Cardiac fibroblast (primary cell): Measurements from ENCODE around the gene EHMT1.

Source experiments
- DNase-seq, 2 donors: peaks; one replicate each; pipeline versions ENCODE4 v3.0.0 to v3.0.0-alpha.2; 2010; ENCODE audit warnings: low read depth in 2 of 2
- H3K4me3 ChIP-seq, 2 donors: replicated peaks in 1 of 2; 1 replicate in 1 of 2; 2 replicates in 1 of 2; pipeline ENCODE4 v1.5.1; 2011; ENCODE audit warnings: low read depth in 2 of 2, low read length in 2 of 2, mild to moderate bottlenecking in 2 of 2, moderate library complexity in 1 of 2
- TF ChIP-seq, protein P1 (sequence below): IDR thresholded peaks from one replicate; pipeline ENCODE4 v1.5.1; 2011; ENCODE audit warnings: low read depth, mild to moderate bottlenecking, low read length, inconsistent platforms

EHMT1 gene

GRCh38 chr9:137676998-137677397, 58.2 kb downstream of the EHMT1 start:
- TF ChIP-seq, protein P1, sequence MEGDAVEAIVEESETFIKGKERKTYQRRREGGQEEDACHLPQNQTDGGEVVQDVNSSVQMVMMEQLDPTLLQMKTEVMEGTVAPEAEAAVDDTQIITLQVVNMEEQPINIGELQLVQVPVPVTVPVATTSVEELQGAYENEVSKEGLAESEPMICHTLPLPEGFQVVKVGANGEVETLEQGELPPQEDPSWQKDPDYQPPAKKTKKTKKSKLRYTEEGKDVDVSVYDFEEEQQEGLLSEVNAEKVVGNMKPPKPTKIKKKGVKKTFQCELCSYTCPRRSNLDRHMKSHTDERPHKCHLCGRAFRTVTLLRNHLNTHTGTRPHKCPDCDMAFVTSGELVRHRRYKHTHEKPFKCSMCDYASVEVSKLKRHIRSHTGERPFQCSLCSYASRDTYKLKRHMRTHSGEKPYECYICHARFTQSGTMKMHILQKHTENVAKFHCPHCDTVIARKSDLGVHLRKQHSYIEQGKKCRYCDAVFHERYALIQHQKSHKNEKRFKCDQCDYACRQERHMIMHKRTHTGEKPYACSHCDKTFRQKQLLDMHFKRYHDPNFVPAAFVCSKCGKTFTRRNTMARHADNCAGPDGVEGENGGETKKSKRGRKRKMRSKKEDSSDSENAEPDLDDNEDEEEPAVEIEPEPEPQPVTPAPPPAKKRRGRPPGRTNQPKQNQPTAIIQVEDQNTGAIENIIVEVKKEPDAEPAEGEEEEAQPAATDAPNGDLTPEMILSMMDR: no peak
- no peak for DNase-seq
- H3K4me3 ChIP-seq: no peak overlapping the region

DNA sequence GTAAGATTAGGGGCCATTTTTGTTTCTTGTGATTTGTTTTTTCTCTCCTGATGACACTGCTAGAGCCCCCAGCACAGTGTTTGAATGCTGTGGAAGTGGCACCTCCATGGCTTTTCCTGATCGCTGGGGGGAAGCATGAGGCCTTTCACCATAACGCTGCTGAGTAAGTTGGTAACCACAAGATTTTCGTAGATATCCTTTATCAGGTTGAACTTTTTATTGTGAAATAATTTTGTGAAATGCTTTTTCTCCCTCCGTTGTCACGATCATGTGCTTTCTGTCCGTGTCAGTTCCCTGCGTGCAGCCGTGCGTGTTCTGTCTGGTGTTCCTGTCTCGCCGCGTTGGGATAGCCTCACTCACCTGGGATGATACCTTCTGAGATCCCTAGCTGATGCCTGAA, 59.4 kb downstream of the EHMT1 start:
- H3K4me3 ChIP-seq: no peak overlapping the region
- TF ChIP-seq, protein P1: no peak
- no peak for DNase-seq

- H3K4me3 ChIP-seq: no peak overlapping the region
- no peak for DNase-seq
- TF ChIP-seq, protein P1: no peak
Observed at GRCh38 chr9:137679249-137679648, 60.4 kb downstream of the EHMT1 start.

DNA sequence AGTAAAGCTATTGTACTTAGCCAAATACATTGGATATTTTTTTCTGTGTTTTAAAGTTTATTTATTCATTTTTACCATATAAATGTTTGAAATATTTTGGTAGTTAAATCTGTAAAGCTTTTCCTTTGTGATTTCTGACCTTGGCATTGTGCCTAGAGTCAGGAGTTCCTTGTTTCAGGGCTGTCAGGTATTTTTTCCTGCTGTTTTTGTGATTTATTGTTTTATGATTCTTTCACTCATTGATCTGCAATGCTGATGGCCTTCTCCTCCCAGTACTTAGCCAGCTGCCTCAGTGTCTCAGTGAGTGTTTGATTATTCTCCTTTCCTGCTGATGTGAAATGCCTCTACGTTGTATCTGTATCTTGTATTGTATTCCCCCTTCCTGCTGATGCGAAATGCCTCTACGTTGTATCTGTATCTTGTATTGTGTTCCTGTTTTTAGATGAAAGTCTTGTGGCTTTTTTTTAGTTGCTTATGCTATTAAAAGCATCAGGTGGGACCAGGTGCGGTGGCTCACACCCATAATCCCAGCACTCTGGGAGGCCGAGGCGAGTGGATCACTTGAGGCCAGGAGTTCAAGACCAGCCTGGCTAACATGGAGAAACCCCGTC, 61.0 kb downstream of the EHMT1 start:
- no peak for DNase-seq

GRCh38 chr9:137680444-137681358, 61.9 kb downstream of the EHMT1 start:
- DNase-seq: no peak
- TF ChIP-seq, protein P1: no peak

More for the DNA sequence above, 61.0 kb downstream of the EHMT1 start:
- no peak overlapping the region for H3K4me3 ChIP-seq
- TF ChIP-seq, protein P1: no peak

DNA sequence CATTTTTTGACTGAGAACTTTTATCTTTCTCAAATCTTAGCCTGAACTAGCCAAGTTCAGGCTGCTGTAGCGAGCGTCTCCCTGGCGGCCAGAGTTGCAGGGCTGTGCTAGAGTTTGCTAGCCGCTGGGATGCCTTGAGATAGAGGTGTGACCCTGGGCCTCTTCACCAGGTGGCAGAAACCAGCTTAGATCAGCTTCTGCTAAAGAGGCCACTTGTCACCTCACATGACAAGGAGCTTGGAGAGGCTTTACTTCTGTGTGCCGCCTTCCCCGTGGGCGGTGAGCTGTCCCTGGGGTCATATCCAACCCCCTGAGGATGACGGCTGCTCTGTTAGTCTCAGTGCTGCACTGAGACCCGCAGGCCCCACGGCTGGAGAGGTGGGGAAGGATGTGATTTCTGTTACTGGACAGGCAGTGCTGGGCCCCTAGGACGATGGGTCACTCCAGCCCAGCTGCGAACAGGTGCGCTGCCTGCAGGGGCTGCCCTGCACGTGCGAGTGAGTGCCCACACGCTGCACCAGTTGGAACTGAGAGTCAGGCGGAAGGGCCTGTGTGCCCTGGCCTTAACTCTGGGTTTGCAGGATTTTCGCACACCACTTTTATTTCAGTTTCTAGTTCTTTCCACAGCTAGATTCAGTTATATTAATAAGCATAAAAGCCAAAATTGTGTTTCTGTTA, 63.8 kb downstream of the EHMT1 start:
- TF ChIP-seq, protein P1: no peak
- no peak overlapping the region for H3K4me3 ChIP-seq
- DNase-seq: no peak

More at GRCh38 chr9:137680444-137681358, 61.9 kb downstream of the EHMT1 start:
- no peak overlapping the region for H3K4me3 ChIP-seq
